Islet of Langerhans (tissue), 1 donor: ENCODE data around the gene KLHL35.
"Not testable (repeated sequence)": the region's sequence is repeated elsewhere in the genome, so short reads cannot be mapped to it uniquely, and the experiment has no call there.

ENCODE experiments used
- FAIRE-seq: peaks from one replicate; lab custom pipeline; 2011; peaks lifted over from hg19 to GRCh38; lab: Jason Lieb, UNC

KLHL35 gene

GRCh38 chr11:75388386-75389275 is 44.4 kb downstream of the KLHL35 start:
- FAIRE-seq = no peak

DNA sequence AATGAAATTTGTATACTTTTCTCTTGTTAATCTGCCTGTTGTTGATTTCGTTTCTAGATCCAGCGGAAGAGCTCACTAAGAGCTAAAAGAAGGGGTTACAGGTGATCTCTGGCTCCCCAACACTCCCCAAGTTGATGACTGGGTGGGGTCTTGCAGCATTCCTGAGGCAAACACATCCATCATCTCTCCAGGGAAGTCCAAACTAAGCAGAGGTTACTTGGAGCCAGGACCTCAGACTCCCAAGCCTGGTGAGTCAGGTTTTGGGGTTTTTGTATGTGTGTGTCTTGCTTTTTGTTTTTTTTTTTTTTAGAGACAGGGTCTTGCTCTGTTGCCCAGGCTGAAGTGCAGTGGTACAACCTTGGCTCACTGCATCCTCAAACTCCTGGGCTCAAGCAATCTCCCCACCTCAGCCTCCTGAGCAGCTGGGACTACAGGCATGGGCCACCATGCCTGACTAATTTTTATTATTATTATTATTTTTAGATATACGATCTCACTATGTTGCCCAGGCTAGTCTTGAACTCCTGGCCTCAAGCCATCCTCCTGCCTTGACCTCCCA is 45.2 kb downstream of the KLHL35 start:
- FAIRE-seq = no peak

DNA sequence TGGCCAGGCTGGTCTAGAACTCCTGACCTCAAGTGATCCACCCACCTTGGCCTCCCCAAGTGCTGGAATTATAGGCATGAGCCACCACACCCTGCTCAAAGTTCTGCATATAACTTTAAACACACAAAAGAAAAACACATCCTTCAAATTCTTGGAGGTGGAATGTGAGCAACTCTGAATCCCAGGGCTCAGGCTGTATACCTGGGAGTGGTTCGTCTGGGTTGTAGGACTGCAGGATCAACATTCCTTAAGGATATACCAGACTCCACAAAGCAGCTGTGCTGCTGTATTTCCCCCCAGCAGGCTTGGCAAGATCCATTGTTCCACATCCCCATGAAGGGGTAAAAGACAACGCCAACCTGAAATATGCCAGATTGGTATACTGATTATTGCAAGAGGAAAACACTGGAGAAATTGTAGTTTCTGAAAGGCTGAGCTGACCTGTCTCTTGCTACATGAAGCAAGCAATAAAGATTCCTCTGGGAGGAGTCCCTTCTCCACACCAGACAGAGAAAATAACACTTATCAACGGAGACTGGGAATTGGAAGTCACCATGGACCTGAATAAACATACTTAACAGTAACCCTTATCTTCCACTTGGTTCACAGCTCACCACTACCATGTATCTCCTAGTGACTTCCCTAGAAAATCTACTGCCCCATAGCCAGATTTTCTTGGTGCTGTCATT is 45.9 kb downstream of the KLHL35 start:
- FAIRE-seq = no peak

- no peak for FAIRE-seq
Observed at GRCh38 chr11:75384438-75385080, 48.4 kb downstream of the KLHL35 start.

DNA sequence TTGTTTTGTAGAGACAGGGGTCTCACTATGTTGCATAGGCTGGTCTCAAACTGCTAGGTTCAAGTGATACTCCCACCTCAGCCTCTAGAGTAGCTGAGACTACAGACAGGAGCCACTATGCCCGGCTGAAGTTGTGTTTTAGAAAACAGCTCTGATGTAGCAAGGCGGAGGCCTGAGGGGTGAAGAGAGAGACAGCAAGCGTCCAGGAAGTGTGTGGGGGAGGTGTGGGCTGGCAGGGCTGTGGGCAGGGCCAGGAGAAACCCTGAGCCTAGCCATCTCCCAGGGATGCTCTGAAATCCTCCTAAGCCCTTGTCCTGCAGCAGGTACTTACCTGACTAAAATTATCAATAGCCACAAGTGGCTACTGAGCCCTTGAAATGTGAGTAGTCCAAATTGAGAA is 49.8 kb downstream of the KLHL35 start:
- no peak for FAIRE-seq

GRCh38 chr11:75380716-75381420 is 52.1 kb downstream of the KLHL35 start:
- FAIRE-seq = no peak

GRCh38 chr11:75380245-75380644 is 52.8 kb downstream of the KLHL35 start:
- FAIRE-seq = no peak

DNA sequence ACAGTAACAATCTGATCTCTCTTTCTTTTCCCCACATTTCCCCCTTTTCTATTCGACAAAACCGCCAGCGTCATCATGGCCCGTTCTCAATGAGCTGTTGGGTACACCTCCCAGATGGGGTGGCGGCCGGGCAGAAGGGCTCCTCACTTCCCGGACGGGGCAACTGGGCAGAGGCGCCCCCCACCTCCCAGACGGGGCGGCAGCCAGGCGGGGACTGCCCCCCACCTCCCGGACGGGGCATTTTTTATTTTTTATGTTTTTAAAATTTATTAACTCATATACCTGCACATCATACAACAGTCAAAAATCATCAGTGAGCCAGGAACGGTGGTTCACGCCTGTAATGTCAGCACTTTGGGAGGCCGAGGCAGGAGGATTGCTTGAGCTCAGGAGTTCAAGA is 54.2 kb downstream of the KLHL35 start:
- not testable (repeated sequence) for FAIRE-seq

DNA sequence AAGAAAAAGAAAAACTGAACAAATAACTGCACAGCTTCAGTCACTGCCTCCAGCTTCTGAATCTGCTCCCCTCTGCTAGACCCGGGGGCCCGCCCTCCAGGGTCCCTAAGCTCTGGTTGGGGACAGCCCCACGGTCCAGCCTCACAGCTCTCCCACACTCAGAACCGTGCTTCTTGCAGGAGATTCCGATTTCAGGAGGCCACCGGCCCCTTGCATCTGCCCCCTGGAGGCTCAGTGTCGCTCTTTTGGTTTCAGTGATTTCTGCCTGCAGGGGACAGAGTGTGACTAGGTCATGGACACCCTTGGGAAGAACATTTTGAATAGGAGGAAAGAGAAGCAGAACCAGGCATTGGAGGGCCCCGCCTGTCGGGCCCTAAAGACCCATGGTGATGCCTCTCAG is 56.8 kb downstream of the KLHL35 start:
- FAIRE-seq = no peak

DNA sequence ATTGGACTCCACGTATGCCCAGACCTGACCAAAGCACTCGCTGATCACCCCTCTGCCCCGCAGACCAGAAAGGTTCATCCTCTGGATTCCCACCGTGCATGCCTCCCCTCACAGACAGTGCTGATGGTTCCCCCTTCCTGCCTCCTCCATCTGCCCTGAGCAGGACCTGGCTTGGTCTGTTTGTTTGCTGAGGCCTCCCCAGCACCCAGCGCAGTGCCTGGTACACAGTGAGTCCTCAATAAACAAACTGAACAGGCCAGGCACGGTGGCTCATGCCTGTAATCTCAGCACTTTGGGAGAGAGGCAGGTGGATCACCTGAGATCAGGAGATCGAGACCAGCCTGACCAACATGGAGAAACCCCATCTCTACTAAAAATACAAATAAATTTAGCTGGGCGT is 57.4 kb downstream of the KLHL35 start:
- FAIRE-seq = no peak

GRCh38 chr11:75374646-75375045 is 58.4 kb downstream of the KLHL35 start:
- FAIRE-seq = no peak

- no peak for FAIRE-seq
Observed at GRCh38 chr11:75373201-75373600, 59.8 kb downstream of the KLHL35 start.
